Endothelial cell of umbilical vein (primary cell): ENCODE measurements around the gene ZDHHC3. TPM values are rescaled to one million over a fixed set of nuclear protein-coding genes. Genes with fewer than 3 reads are reported as not detected.

ENCODE experiments used
- BruUV-seq: library from RNA; stranded (reverse); fragments of 400-500 nt; replicated peaks from 2 replicates; lab custom pipeline; 2021; lab: Mats Ljungman, UMichigan
- CTCF ChIA-PET: fragments of 300-600, 350-600 bp; sonication (Branson Sonifier 250); formaldehyde crosslinking; loops from one replicate; lab custom pipeline; 2021; ENCODE audit warnings: antibody characterized with exemption, inconsistent platforms; lab: Charles Lee
- POLR2A ChIA-PET: fragments of 300-600, 350-600 bp; sonication (Branson Sonifier 250); formaldehyde crosslinking; loops from one replicate; lab custom pipeline; 2021; ENCODE audit warnings: antibody characterized with exemption, inconsistent platforms; lab: Charles Lee
- DNase-seq: peaks from one replicate; pipeline ENCODE4 v3.0.0-alpha.2; 2011; ENCODE audit warnings: low read depth, low spot score
- FAIRE-seq: peaks from 2 replicates; lab custom pipeline; 2011; peaks lifted over from hg19 to GRCh38; lab: Jason Lieb, UNC
- H2AFZ ChIP-seq: 2 replicates; pipeline ENCODE4 v1.6.0; 2012; ENCODE audit warnings: low read depth, low read length, control low read depth, inconsistent platforms
- H3K27ac ChIP-seq: 2 replicates; pipeline ENCODE4 v1.5.1; 2011; ENCODE audit warnings: low read depth, mild to moderate bottlenecking, control low read depth, low read length, moderate library complexity; ENCODE audit not compliant: insufficient read depth
- H3K27me3 ChIP-seq, 2 experiments: 2 replicates each; pipeline versions ENCODE4 v1.6.0 to v1.6.1; 2011; ENCODE audit warnings: low read length in 2 of 2, mixed read lengths in 1 of 2; ENCODE audit not compliant: control insufficient read depth in 2 of 2, insufficient read depth in 2 of 2
- H3K36me3 ChIP-seq, 2 experiments: 2 replicates in 1 of 2; 3 replicates in 1 of 2; pipeline ENCODE4 v1.5.1; 2011; ENCODE audit warnings: low read length in 2 of 2, mild to moderate bottlenecking in 1 of 2, moderate library complexity in 1 of 2; ENCODE audit not compliant: control insufficient read depth in 2 of 2, insufficient read depth in 2 of 2; ENCODE audit errors: extremely low read depth in 1 of 2
- H3K4me1 ChIP-seq: 3 replicates; pipeline ENCODE4 v1.5.1; 2011; ENCODE audit warnings: mild to moderate bottlenecking, low read length; ENCODE audit not compliant: control insufficient read depth, insufficient read depth; ENCODE audit errors: extremely low read depth
- H3K4me2 ChIP-seq: 2 replicates; pipeline ENCODE4 v1.6.1; 2011; ENCODE audit warnings: low read length, control low read depth, mixed read lengths; ENCODE audit not compliant: insufficient read depth
- H3K4me3 ChIP-seq, 3 experiments: fragments of 200-600 bp in 1 of 3; sonication (generic), shearing (Covaris generic) in 1 of 3; replicated peaks in 1 of 3; 2 replicates each; pipeline ENCODE4 v1.5.1; 2011 to 2016; ENCODE audit warnings: control low read depth in 3 of 3, low read length in 3 of 3, mild to moderate bottlenecking in 2 of 3, inconsistent platforms in 1 of 3, low read depth in 1 of 3, moderate library complexity in 1 of 3; ENCODE audit not compliant: insufficient read depth in 1 of 3
- H3K79me2 ChIP-seq: 2 replicates; pipeline ENCODE4 v1.6.0; 2012; ENCODE audit warnings: low read length, inconsistent platforms; ENCODE audit not compliant: control insufficient read depth, insufficient read depth
- H3K9ac ChIP-seq: replicated peaks from 2 replicates; pipeline ENCODE3; 2011; ENCODE audit warnings: low read length, control low read depth; ENCODE audit not compliant: insufficient read depth; ENCODE audit errors: extremely low read depth
- H3K9me1 ChIP-seq: replicated peaks from 3 replicates; pipeline ENCODE4 v1.6.0; 2011; ENCODE audit warnings: mild to moderate bottlenecking, low read length; ENCODE audit not compliant: control insufficient read depth, insufficient read depth; ENCODE audit errors: extremely low read depth
- H3K9me3 ChIP-seq: replicated peaks from 2 replicates; pipeline ENCODE4 v1.5.1; 2012; ENCODE audit warnings: low read length, inconsistent platforms; ENCODE audit not compliant: control insufficient read depth, insufficient read depth
- H4K20me1 ChIP-seq: replicated peaks from 2 replicates; pipeline ENCODE3; 2011; ENCODE audit warnings: mild to moderate bottlenecking, low read length; ENCODE audit not compliant: control insufficient read depth, insufficient read depth; ENCODE audit errors: extremely low read depth
- EZH2 ChIP-seq: IDR thresholded peaks from 2 replicates; pipeline ENCODE4 v1.6.1; 2012; ENCODE audit warnings: borderline replicate concordance, low read depth, mild to moderate bottlenecking, moderate library complexity, low read length, inconsistent platforms; ENCODE audit not compliant: severe bottlenecking
- FOS ChIP-seq: IDR thresholded peaks from 2 replicates; pipeline ENCODE4 v1.6.1; 2011; ENCODE audit warnings: mild to moderate bottlenecking, low read length, moderate library complexity, borderline replicate concordance; ENCODE audit not compliant: insufficient read depth
- MAX ChIP-seq: IDR thresholded peaks from 2 replicates; pipeline ENCODE4 v1.6.1; 2011; ENCODE audit not compliant: insufficient read depth, insufficient read length
- MYC ChIP-seq: IDR thresholded peaks from one replicate; pipeline ENCODE4 v1.6.1; 2011; ENCODE audit warnings: mild to moderate bottlenecking, low read depth, low read length
- POLR2AphosphoS5 ChIP-seq: IDR thresholded peaks from 2 replicates; pipeline ENCODE4 v1.6.1; 2012; ENCODE audit warnings: low read depth, mild to moderate bottlenecking, control low read depth, low read length, moderate library complexity; ENCODE audit not compliant: insufficient read depth
- dilution Hi-C: fragments of 300-500 bp; cut with MboI; formaldehyde crosslinking; loops from one replicate; pipeline ENCODE4 v1.15.0; 2019; ENCODE audit warnings: low sequenced_read_pairs; ENCODE audit not compliant: extremely low pct_ligation_motif_present
- intact Hi-C: fragments of 100-400 bp; cut with micrococcal nuclease; formaldehyde crosslinking; loops from one replicate; pipeline ENCODE4 v1.10.0; 2022
- polyA plus RNA-seq, 4 experiments: library from polyadenylated mRNA; depleted of rRNA in 3 of 4; stranded (reverse) in 3 of 4; unstranded in 1 of 4; fragments of >200 nt; gene quantifications; 2 replicates each; pipeline versions ENCODE4 v1.2.1 to v1.2.3, GENCODE V29; 2011 to 2012; ENCODE audit warnings: missing spikeins in 1 of 4
- total RNA-seq: library from RNA; stranded (reverse); gene quantifications from 2 replicates; pipeline ENCODE4 v1.2.3, GENCODE V29; 2021

The ZDHHC3 gene
- total and polyA plus RNA-seq, 2 donors (not counting 3 experiments of a cell fraction or from before 2014, with no cell fraction given), result 62.4 to 97.1 TPM

DNA sequence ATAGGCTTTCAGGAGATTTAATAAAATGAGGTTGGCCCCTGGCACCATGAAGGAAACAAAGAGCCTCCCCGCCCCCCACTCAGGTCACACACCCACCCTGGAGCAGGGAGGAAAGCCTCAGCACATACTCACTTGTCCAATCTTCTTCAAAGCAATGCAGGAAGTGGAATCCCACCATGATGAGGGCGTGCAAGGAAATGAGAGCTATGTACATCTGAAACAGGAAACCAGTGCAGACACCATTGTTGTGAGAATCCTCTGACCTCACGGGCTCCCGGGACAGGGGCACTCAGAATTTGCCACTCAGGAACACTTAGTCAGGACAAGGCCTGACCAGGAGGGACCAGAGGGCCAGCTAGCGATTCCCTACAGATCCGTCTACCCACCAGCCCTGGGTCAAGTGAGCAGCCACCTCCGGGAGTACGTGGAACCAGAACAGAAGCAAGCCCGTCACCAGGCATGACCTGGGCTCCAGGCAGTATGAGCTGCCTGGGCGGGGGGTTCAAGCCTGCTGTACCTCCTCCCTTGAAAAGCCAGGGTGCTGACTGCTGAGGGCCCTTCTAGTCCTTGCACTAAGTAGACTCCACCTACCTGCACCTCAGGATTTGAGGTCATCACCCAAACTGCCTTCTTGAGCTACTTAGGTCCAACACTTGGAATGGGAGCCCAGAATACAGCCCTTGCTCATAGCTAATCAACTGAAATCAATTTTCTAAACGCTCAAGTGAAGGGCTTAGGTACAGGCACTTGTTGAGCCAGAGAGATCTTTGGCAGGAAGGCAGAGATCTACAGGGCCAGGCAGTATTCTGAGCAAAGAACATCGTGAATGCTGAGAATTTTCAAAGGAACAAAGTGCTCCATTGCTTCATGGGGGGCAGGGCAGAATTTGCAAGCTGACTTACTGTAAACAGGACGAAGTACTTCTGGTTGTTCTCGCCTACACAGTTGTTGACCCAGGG, 42.7 kb downstream of the ZDHHC3 start:
- Histone ChIP-seq H3K4me2 (no peak overlapping the region), H3K36me3 (peaks cover 0 to 18% of the 10 kb centered on the region in 2 experiments), H3K27me3 (no peaks in the 10 kb centered on the region), H3K4me1 (peaks cover 14% of the 10 kb centered on the region), H3K9me3 (no peaks in the 10 kb centered on the region), H4K20me1 (no peaks in the 10 kb centered on the region), H3K9me1 (no peaks in the 10 kb centered on the region), H2AFZ (no peak overlapping the region), H3K9ac (no peak overlapping the region), H3K27ac (peak overlapping the region; percentile 65), H3K79me2 (no peaks in the 10 kb centered on the region), H3K4me3 (no peak overlapping the region)
- CTCF ChIA-PET, result interaction anchor here (1.5 kb wide), 1 partner anchor 19 kb away, joined by 4 read pairs; no protein-coding TSS in a partner anchor
- dilution Hi-C loops, result no loop called here
- FAIRE-seq (peak; percentile 64), DNase-seq (peak; percentile 9)
- intact Hi-C loops, result loop anchor here (2.0 kb wide), 1 partner anchor 42 kb away; no protein-coding TSS in a partner anchor
- TF ChIP-seq MYC (no peak), POLR2AphosphoS5 (no peak), EZH2 (no peak), FOS (no peak), MAX (no peak)
- POLR2A ChIA-PET, result no interaction called here
- BruUV-seq, result no TSS peak
